Erythroblast (primary cell): ENCODE results near the gene SERPINB4.

Experiments used
- GATA1 ChIP-seq: IDR thresholded peaks from 2 replicates; pipeline ENCODE4 v1.6.1; 2011; ENCODE audit warnings: low read depth, mild to moderate bottlenecking, control low read depth, low read length, moderate library complexity
- POLR2A ChIP-seq: IDR thresholded peaks from 2 replicates; pipeline ENCODE4 v1.6.1; 2011; ENCODE audit warnings: mild to moderate bottlenecking, low read length

- TF ChIP-seq POLR2A = no peak
- no peak for TF ChIP-seq GATA1
These were observed 40.7 kb upstream of the SERPINB4 start for GRCh38 chr18:63684718-63685117.
